ENCODE data around the gene IMP3. TPM values are rescaled to one million over a fixed set of nuclear protein-coding genes. Genes with fewer than 3 reads are reported as not detected.
A peak's percentile ranks its signal among the peaks of the same experiment; 100 is the strongest.

Gene IMP3
- total RNA-seq, 2 experiments from 2014 or later, result 85.3 to 87.1 TPM

DNA sequence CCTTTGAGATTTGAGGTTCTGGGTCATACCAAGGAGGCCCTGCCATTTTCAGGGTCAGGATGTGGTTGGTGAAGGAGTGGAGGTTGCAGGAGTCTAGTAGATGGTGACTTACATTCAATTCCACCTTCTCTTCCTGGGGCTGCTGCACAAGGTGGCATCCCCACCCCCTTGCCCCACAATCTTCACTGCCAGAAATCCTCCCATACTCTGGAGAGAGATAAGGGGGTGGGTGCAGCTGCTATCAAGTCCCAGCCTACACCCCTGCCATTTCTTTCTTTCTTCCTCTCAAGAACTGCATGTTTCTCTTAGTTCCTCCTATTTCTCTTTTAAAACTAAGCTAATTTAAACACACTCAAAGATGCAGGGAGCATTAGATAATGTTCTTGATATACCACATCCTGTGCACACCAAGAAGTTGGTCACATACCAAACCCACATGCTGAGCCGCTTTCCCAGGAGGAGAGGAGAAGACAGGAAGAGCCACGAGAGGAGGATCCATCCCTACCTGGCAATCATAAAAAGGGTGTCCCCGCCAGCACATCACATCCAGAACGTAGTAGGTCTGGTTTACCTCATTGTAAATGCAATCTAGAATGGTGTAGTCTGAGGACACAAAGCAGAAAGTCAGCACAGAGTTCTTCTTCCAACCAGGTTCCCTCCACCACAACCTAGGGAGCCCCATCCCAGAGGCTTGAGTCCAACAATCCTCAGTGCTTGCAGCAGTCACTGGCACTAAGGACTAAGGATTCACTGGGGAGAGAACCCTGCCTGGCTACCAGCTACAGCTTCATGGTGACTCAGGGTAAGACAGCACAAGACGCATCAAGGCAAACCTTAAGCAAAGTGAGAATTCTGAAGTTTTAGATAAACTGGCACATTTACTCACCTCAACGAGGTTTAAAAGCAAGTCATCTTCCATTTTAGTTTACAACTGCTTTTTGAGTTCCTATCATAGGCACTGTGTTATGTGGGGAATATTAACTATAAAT is 33.0 kb downstream of the IMP3 start:
- Mint-ChIP-seq H3K9me3 (no peaks in the 10 kb centered on the region), H3K27me3 (no peaks in the 10 kb centered on the region), H3K27ac (peak overlapping the region; percentile 98), H3K36me3 (peaks cover 45% of the 10 kb centered on the region), H3K4me3 (peak overlapping the region; percentile 84), H3K4me1 (peaks cover 42% of the 10 kb centered on the region)
- POLR2A ChIA-PET, result interaction anchor here (0.8 to 4.7 kb wide), 13 partner anchors 9 to 155 kb away, joined by 3 to 47 read pairs (median 8); partner anchors contain the start of genes IMP3, PTPN9, SIN3A and SNUPN
- ATAC-seq (ENCODE audit: low read depth) (peak; percentile 90), DNase-seq (peak; percentile 54)

GRCh38 chr15:75606026-75606425 is 34.0 kb downstream of the IMP3 start:
- Mint-ChIP-seq H3K4me1 (peaks cover 44% of the 10 kb centered on the region), H3K27ac (peak overlapping the region; percentile 98), H3K27me3 (no peaks in the 10 kb centered on the region), H3K4me3 (peak overlapping the region; percentile 84), H3K36me3 (peaks cover 49% of the 10 kb centered on the region), H3K9me3 (no peaks in the 10 kb centered on the region)
- ATAC-seq (ENCODE audit: low read depth), result peak; percentile 3
- DNase-seq, result no peak
- POLR2A ChIA-PET, result interaction anchor here (0.8 to 4.7 kb wide), 9 partner anchors 8 to 154 kb away, joined by 3 to 47 read pairs (median 27); partner anchors contain the start of genes IMP3, PTPN9, SIN3A and SNUPN

DNA sequence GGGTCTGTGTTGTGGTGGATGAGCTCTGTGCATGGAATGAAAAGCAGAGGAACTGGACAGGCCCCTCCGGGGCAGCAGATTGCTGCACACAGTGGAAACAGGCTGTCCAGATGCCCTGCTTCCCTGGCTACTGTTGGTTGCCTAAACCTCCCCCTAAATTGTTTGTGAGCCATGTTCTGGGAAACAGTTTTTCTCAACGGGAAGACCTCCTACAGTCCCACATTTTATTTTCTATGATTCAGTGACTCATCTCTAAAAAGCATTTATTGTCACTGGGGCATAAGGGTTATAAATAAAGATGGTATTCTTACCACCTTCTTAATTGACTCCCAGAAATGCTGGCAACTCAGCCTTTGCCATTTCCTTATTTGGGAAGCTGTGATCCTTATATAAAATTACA is 40.6 kb downstream of the IMP3 start:
- H3K9me3 Mint-ChIP-seq, result no peaks in the 10 kb centered on the region
- ATAC-seq (ENCODE audit: low read depth) (no peak), DNase-seq (peak; percentile 7)
- H3K4me1 Mint-ChIP-seq, result peaks cover 34% of the 10 kb centered on the region
- POLR2A ChIA-PET, result interaction anchor here (3.5 to 4.4 kb wide), 2 partner anchors 41 to 145 kb away, joined by 29 to 49 read pairs; partner anchors contain the start of gene IMP3
- no peaks in the 10 kb centered on the region for H3K27me3 Mint-ChIP-seq
- H3K27ac Mint-ChIP-seq, result peak overlapping the region; percentile 66
- no peak overlapping the region for H3K4me3 Mint-ChIP-seq
- H3K36me3 Mint-ChIP-seq, result peaks cover 43% of the 10 kb centered on the region

- ATAC-seq (ENCODE audit: low read depth), result no peak
- Mint-ChIP-seq H3K36me3 (peaks cover 42% of the 10 kb centered on the region), H3K9me3 (no peaks in the 10 kb centered on the region), H3K27me3 (no peaks in the 10 kb centered on the region), H3K4me1 (peaks cover 34% of the 10 kb centered on the region), H3K27ac (peak overlapping the region; percentile 92), H3K4me3 (peak overlapping the region; percentile 76)
- peak; percentile 12 for DNase-seq
- POLR2A ChIA-PET, result interaction anchor here (0.6 to 4.4 kb wide), 10 partner anchors 9 to 230 kb away, joined by 3 to 49 read pairs (median 14); partner anchors contain the start of genes IMP3, MAN2C1, PTPN9 and SNUPN
These were observed 41.7 kb downstream of the IMP3 start for GRCh38 chr15:75598361-75598760.

DNA sequence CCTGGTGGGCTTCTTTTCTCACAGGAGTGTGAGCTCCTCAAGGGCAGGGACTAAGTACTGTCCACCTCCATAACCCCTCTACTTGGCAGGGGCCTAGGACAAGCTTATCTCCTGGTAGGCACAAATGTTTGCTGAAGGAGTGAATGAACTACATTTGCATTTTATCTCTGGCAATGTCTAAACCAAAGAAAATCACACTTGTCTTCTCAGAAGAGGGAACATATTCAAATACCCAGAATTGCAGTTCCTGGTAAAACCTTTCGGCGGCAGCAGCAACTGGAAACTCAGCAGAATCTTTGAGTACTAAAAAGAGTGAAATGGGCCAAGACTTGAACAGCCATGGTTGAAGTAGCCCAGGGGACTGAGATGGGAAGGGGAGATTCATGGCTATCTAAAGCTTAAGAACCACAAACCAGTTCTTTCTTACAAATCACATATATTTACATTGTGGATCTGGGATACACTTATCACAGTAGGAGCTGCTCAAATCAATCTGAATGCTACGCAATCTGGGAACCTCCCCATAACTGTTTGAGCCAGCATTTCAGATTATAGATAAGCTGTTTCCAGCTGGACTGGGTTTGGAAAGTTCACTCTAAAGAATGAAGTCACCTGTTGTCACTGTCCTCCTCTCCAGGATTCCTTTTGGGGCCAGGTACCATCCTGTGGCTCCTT is 42.2 kb downstream of the IMP3 start:
- peak overlapping the region; percentile 92 for H3K27ac Mint-ChIP-seq
- POLR2A ChIA-PET, result interaction anchor here (0.6 to 4.4 kb wide), 13 partner anchors 8 to 245 kb away, joined by 3 to 49 read pairs (median 4); partner anchors contain the start of genes IMP3, MAN2C1, PTPN9 and SIN3A

DNA sequence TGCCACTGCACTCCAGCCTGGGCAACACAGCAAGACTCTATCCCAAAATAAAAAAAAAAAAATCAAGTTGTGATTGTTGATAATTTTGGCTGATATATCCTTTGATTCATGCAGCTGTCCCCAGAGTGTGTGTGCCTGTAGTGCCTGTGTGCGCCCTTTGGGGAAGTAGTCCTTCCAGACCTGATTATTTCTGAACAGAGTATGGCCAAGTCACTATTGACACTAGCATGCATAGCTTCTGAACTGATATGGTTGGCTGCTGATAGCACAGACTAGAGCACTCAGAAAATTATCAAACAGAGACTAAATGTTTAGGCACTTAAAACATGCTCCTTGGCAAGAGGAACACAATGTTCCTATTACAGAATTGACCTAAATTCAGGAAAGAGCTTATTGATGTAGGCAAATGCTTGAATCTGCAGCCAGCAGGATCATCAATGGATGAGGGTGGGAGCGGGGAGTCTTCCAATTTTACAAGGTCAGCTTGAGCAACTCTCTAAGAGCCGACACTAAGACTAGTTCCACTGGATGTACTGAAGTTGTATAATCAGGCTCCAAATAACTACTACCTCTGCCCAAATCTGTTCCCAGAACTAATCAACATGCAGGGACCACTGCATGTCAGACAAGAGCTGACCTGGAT is 43.2 kb downstream of the IMP3 start:
- peak overlapping the region; percentile 76 for H3K4me3 Mint-ChIP-seq
- no peaks in the 10 kb centered on the region for H3K9me3 Mint-ChIP-seq
- peaks cover 34% of the 10 kb centered on the region for H3K4me1 Mint-ChIP-seq
- DNase-seq, result peak; percentile 7
- H3K27me3 Mint-ChIP-seq, result no peaks in the 10 kb centered on the region
- H3K36me3 Mint-ChIP-seq, result peaks cover 42% of the 10 kb centered on the region
- ATAC-seq (ENCODE audit: low read depth), result no peak
- peak overlapping the region; percentile 92 for H3K27ac Mint-ChIP-seq
- POLR2A ChIA-PET, result interaction anchor here (0.9 to 4.4 kb wide), 9 partner anchors 11 to 244 kb away, joined by 3 to 49 read pairs (median 23); partner anchors contain the start of genes IMP3, PTPN9, SIN3A and SNUPN

More for the DNA sequence above, 42.2 kb downstream of the IMP3 start:
- DNase-seq (peak; percentile 47), ATAC-seq (ENCODE audit: low read depth) (peak; percentile 89)
- peak overlapping the region; percentile 76 for H3K4me3 Mint-ChIP-seq
- H3K36me3 Mint-ChIP-seq, result peaks cover 42% of the 10 kb centered on the region
- H3K9me3 Mint-ChIP-seq, result no peaks in the 10 kb centered on the region
- peaks cover 34% of the 10 kb centered on the region for H3K4me1 Mint-ChIP-seq
- no peaks in the 10 kb centered on the region for H3K27me3 Mint-ChIP-seq

DNA sequence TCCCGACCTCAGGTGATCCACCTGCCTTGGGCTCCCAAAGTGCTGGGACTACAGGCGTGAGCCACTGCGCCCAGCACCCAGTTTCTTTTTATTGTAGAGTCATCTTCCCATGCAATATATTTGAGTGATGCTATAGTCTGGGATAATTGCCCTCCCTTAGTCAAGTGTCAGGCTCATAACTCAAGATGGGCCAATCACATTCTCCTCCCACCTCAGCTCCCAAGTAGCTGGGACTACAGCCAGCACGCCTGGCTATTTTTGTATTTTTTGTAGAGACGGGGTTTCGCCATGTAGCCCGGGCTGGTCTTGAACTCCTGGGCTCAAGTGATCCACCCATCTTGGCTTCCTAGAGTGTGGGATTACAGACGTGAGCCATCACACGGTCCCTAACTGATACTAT is 45.7 kb downstream of the IMP3 start:
- H3K4me3 Mint-ChIP-seq, result no peak overlapping the region
- H3K4me1 Mint-ChIP-seq, result peaks cover 36% of the 10 kb centered on the region
- DNase-seq, result no peak
- ATAC-seq (ENCODE audit: low read depth), result no peak
- no peak overlapping the region for H3K27ac Mint-ChIP-seq
- peaks cover 39% of the 10 kb centered on the region for H3K36me3 Mint-ChIP-seq
- POLR2A ChIA-PET, result no interaction called here
- no peaks in the 10 kb centered on the region for H3K9me3 Mint-ChIP-seq
- H3K27me3 Mint-ChIP-seq, result no peaks in the 10 kb centered on the region

GRCh38 chr15:75591655-75592364 is 48.2 kb downstream of the IMP3 start:
- Mint-ChIP-seq H3K36me3 (peaks cover 43% of the 10 kb centered on the region), H3K9me3 (no peaks in the 10 kb centered on the region), H3K27ac (no peak overlapping the region), H3K27me3 (no peaks in the 10 kb centered on the region), H3K4me1 (peaks cover 18% of the 10 kb centered on the region), H3K4me3 (no peak overlapping the region)
- no peak for ATAC-seq (ENCODE audit: low read depth)
- POLR2A ChIA-PET, result interaction anchor here (0.8 to 1.5 kb wide), 3 partner anchors 13 to 48 kb away, joined by 3 to 4 read pairs (median 3); partner anchors contain the start of genes IMP3 and PTPN9
- no peak for DNase-seq

GRCh38 chr15:75590239-75590638 is 49.8 kb downstream of the IMP3 start:
- Mint-ChIP-seq H3K27ac (peak overlapping the region; percentile 10), H3K36me3 (peaks cover 37% of the 10 kb centered on the region), H3K4me1 (peaks cover 8% of the 10 kb centered on the region), H3K27me3 (no peaks in the 10 kb centered on the region), H3K9me3 (no peaks in the 10 kb centered on the region), H3K4me3 (no peak overlapping the region)
- no peak for DNase-seq
- ATAC-seq (ENCODE audit: low read depth), result no peak
- POLR2A ChIA-PET, result interaction anchor here (1.1 to 2.7 kb wide), 3 partner anchors 11 to 138 kb away, joined by 3 to 10 read pairs (median 4); partner anchors contain the start of genes IMP3, PTPN9 and SIN3A

Other genes with a start within 250 kb of the IMP3 start
- gene SIN3A, start 188.5 kb downstream of the IMP3 start, total RNA-seq, result 100 to 1,000 TPM; 113 to 119 TPM
- gene PTPN9, start 60.9 kb downstream of the IMP3 start, total RNA-seq, result 10 to 100 TPM; 35.8 to 37.5 TPM
- gene SNUPN, start 14.5 kb downstream of the IMP3 start, total RNA-seq, result 10 to 100 TPM; 27.1 to 30.4 TPM
- 1 to 10 TPM; 2.1 to 2.6 TPM for gene SNX33, start 7.7 kb upstream of the IMP3 start, total RNA-seq
- not detected for gene CSPG4, start 72.6 kb upstream of the IMP3 start, total RNA-seq
- gene UBE2Q2, start 203.2 kb upstream of the IMP3 start, total RNA-seq, result 10 to 100 TPM; 27.5 to 29.7 TPM